Stimulated activated naive CD4-positive, alpha-beta T cell treated with Interleukin-2 at 50 U/mL for 16 hours (primary cell): ENCODE measurements around the gene CCDC12.
A peak's percentile ranks its signal among the peaks of the same experiment; 100 is the strongest.

ENCODE experiments used
- DNase-seq: peaks from one replicate; lab custom pipeline; 2025; lab: John Stamatoyannopoulos, UW

The CCDC12 gene

DNA sequence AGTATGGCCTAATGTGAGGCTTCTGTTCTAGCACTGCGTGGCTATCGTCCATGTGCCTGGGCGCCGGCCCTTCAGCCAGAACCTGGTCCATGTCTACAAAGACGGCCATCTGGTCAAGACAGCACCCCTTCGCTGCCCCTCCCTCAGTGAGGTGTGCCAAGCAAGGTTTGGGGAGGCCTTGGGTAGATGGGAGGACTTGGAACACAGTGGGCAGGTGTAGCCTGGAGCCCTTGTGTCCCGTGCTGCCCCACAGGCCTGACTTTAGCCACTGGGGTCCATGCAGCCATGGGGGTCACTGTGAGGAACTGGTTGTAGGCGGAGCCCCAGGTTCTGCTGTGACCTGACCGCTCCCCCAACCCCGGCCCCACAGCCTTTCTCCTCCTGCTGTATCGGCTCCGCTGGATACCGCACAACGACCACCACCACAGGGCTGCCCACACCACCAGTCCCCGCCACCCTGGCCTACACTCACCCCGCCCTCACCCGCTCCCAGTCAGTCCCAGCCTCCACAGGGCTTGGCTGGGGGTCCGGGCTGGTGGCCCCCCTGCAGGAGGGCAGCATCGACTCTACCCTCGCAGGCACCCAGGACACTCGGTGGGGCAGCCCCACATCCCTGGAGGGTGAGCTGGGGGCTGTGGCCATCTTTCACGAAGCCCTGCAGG is 19.5 kb upstream of the CCDC12 start:
- DNase-seq, result no peak

DNA sequence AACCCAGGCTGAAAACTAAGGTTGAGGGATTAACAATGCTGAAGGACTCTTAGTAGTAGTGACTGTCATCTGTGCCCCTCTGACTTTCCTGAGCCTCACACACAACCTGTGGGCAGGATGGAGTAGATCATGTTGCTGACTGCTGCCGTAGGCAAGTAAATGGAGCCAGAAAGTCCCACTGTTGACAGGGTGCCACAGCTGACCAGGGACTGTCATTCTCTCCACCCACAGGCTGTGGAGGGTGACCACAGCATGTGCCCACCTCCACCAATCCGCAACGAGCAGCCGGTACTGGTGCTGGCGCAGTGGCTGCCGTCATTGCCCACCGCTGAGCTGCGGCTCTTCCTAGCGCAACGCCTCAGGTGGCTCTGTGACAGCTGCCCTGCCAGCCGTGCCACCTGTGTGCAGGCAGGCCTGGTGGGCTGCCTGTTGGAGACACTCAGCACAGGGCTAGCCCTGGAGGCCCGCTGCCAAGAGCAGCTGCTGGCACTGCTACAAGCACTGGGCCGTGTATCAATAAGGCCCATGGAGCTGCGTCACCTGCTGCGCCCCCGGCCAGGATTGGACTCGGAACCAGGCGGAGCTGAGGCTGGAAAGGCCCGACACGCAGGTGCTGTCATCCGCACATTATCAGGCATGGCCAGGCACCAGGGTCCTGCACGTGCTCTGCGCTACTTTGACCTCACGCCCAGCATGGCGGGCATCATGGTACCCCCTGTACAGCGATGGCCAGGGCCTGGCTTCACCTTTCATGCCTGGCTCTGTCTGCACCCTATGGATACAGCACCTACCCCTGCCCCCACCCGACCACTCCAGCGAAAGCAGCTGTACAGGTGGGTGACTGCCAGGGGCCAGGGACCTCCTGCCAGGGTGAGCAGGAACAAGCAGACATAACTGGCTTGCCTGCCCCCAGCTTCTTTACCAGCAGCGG is 18.5 kb upstream of the CCDC12 start:
- DNase-seq, result no peak

DNA sequence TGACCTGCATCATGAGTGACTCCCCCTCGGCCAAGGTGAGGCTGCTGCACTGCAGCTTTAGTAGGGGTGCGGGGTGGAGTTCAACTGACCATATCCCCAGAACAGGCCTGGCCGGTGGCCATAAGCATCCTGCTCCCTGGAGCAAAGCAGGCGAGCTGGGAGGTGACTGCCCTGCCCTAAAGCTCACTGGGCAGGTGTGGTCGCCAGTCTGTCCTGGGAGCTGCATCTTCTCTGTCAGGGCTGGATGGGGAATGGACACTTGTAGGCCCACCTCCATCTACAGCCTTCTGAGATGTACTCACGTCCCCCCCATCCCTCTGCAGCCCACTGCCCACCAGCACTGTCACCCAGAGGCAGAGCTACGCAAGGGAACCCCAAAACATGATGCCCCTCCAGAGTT is 17.4 kb upstream of the CCDC12 start:
- DNase-seq, result no peak

DNA sequence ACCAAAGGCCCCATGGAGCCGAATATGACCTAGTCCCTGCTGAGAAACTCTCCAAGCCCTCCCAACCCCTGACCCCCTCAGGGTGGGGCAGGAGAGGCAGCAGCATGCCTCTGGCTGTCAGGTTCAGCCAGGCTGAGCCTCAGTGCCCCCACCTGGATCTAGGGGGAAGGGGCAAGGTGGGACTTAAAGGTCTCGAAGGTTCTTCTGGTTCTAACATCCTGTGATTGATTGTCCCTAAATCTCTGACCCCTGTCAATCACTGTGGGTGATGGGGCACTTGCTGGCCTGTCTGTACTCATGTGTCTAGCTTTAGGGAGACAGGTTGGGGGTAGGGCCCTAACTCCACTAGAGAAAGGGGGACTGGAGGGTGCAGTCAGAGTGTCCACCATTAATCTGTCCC is 16.7 kb upstream of the CCDC12 start:
- DNase-seq, result no peak

DNA sequence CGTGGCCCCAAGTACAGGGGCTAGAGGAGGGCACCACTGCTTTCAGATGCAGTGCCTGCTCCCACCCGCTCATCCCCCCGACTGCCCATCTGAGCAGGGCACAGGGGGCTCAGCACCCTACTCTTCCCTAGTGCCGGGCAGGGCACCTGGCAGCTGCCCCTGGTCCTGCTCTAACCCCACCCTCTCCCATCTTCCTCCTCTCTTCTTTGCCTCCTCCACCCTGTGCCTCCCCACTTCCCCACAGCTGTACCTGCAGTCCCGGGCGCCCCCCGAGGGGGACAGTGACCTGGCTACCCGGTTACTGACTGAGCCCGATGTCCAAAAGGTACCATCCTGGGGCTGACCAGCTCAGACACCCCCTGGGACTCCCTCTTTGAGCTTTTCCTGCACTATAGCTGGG is 15.7 kb upstream of the CCDC12 start:
- no peak for DNase-seq

DNA sequence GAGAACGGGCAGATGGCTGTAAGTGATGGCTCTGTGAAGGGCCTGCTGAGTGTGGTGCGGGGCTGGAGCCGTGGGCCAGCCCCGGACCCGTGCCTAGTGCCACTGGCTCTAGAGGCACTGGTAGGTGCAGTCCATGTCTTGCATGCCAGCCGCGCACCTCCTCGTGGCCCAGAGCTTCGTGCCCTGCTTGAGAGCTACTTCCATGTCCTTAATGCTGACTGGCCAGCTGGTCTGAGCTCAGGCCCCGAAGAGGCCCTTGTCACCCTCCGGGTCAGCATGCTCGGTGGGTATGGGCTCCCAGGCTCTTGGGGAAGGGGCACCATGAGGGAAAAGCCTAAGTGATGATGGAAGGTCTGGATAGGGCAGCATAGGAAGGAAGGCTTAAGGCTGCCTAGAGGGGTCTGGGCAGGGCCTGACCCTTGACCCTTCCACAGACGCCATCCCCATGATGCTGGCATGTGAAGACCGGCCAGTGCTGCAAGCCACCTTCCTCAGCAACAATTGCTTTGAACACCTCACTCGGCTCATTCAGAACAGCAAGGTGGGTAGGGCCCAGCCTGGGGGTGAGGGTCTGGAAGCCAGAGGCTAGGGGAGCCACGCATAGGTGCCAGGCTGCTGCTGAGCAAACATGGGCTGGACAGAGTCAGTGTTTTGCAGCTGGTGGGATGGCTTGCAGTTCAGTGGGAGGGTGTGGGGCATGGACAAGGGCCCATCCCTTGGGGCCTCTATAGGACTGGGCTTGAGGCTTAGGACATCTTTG is 15.0 kb upstream of the CCDC12 start:
- DNase-seq, result no peak

DNA sequence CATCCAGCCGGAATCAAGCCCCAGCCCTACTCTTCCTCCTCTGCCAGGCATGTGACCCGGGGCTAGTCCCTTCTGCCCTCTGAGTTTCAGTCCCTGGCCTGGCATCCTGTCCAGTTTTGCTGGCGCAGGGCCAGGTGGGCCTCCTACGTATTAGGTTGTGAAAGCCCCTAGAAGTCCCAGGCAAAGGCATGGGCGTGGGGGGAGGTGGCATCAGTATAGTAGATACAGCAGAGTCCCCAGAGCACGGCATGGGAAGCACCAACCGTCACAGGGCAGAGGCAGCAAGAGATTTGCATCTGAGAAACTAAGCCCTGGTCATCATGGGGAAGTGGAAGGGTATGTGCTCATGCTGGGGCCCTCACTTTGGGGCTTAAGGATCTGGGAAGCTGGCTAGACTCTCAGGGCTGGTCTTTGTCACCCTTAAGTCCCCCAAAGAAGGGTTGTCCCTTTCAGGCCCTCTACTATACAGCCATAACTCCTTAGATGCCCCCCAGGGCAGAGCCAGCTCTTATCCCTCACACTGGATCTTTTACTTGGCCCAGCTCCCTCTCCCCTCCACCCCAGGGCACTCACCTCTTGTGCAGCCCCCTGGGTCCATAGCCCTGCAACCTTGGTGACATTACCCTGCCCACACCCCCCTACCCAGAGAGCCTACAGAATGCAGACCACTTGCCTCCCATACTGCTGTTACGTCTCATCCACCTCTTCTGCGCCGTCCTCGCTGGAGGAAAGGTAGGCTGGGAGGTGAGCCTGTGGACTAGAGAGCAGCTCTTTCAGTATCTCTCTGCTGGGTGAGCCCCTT is 14.2 kb upstream of the CCDC12 start:
- no peak for DNase-seq

DNA sequence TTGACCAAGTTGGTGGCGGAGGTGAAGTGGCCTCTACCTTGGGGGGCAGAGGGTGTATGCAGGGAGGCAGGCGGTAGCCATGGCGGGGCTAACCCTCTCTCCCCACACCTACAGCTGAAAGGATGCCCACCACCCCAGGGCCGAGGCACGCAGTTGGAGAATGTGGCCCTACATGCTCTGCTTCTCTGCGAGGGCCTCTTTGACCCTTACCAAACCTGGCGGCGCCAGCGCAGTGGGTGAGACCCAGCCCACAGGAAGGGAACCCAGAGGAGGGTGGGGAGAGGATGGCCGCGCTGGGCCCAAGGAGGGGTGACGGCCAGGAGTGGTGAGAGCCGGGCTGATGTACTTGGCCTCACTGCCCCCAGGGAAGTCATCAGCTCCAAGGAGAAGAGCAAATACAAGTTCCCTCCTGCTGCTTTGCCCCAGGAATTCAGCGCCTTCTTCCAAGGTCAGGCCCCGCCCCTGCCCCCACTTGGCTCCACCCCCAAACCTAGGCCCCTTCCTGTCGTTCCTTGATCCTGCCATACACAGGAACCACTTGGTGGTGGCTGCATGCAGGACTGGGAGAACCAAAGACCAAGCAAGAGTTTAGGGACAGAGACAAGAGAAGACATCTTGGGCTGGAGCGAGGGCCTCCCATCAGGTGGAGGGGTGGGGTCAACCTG is 12.7 kb upstream of the CCDC12 start:
- no peak for DNase-seq

DNA sequence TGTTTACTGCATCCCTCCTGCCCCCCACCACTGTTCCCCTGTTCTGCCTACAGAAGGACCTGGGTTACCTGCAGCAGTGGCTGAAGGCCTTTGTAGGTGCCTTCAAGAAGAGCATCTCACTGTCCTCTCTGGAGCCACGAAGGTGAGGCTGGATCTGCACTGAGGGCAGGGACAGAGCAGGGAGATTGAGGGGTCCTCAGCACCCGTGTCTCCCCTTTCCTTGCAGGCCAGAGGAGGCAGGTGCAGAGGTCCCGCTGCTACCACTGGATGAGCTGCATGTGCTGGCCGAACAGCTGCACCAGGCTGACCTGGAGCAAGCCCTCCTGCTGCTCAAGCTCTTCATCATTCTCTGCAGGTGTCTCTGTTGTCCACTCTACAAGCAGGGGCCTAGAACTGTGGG is 12.1 kb upstream of the CCDC12 start:
- no peak for DNase-seq

DNA sequence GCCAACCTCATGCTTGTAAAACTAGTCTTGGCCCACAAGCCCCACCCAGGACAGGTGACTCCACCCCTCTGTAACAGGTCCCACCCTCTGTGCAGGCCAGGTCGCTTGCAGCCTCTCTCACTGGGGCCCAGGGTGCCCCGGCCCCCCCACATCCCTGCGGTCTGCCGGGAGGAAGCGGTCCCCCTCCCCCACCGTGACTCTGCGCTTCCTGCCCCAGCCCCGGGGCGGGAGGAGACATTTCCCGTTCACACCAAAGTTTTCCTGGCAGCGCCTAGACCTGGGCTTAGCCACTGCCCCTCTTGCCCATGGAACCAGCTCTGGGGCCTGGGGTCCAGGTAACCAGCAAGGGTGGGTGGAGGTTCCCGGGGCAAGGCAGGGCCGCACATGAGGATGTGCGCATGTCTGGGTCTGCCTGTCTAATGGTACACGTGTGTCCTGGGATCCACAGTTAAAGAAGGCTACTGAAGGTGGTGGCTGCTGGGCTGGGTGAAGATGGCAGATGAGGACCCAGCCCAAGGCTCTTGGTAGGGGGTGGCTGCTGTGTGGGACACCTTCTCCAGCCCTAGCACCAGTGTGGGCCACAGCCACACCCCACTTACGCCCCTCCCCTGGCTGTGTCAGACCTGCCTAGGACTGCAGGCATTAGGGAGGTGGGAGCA is 11.3 kb upstream of the CCDC12 start:
- DNase-seq, result peak; percentile 82

DNA sequence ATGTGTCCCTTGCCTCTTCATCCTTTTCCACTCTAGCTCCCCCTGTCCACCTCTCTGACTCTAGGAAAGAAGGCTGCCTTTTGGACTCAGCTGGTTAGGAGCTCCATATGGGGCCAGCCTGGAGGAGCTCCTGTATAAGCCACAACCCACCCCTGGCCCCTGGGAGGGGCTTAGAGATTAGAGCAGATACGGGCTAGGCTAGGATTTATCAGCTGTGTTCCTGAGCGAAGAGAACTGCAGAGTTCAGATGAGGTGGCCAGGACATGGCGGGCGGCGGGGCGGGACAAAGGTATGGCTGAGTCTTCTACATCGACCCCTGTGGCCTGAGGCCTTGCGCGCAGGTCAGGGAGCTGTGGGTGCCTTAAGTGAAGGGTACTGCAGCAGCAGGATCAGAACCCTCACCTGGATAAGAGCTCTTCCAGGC is 10.8 kb upstream of the CCDC12 start:
- no peak for DNase-seq

DNA sequence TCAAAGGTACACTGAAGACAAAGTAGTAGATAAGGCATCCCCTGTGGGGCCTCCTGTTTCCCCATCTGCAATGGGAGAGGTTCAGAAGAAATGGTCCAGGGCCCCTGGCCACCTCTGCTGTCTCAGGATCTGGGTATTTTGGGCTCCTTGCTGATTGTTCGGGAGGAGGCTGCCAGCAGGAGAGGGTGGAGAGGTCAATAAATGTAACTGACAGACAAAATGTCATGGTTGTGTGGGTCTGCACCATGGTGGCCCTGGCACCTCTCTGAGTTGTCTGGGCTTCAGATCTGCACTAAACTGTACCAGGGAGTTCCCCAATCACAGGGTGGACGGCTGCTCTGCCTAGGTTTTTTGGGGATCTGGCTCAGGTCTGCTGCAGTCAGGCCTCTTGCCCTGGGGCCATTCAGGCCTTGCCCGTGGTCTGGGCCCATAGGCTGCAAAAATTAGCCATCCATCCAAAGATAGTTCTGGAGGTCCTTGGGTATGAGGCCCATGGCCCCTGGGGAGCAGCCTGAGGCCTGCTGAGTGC is 10.3 kb upstream of the CCDC12 start:
- DNase-seq, result no peak

DNA sequence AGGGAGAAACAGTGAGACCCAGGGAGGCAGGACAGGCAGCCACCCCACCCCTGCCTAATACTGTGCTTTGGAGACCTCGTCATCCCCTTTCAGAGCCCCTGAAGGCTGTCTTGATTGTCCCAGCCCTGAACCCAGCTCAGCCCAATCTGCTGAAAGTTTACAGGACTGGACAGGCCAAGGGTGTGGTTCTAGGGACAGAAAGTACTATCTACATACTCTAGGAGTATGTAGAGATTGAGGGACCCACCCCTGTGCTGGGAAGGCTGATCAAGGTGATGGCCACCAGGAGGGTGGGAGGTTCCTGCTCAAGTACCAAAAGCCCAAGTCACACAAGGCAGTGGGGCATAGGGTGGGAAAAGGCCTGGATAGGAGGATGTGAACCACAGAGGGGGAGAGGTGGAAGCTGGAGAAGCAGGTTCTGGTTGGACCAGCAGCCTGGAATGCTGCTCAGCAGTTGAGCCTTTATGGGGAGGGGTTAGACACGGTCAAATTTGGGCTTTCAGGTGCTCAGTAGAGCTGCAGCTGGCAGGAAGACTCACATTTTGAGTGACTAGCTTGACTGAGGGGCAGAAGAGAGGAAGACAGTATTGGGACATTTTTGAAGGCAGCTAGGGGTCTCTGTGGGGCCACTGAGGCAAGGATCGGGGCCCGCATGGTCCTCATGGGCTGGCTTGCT is 9.6 kb upstream of the CCDC12 start:
- DNase-seq, result no peak

DNA sequence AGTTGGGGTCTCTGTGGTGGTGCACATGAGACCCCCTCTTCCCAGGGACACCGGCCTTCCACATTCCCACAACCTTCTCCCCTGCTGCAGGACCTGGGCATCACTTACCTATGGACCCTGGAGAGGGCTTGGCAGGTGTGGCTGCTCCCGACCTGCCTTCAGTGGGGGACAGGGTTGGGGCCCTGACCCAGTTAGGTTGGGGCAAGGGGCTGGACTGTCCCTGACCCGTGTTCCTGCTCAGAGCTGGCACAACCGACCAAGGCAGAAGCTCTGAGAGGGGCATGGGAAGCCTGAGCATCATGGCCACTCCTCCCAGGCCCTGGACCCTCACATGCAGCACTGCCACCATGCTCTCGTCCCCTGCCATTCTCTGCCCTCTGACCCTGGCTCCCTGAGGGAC is 9.0 kb upstream of the CCDC12 start:
- DNase-seq, result no peak

DNA sequence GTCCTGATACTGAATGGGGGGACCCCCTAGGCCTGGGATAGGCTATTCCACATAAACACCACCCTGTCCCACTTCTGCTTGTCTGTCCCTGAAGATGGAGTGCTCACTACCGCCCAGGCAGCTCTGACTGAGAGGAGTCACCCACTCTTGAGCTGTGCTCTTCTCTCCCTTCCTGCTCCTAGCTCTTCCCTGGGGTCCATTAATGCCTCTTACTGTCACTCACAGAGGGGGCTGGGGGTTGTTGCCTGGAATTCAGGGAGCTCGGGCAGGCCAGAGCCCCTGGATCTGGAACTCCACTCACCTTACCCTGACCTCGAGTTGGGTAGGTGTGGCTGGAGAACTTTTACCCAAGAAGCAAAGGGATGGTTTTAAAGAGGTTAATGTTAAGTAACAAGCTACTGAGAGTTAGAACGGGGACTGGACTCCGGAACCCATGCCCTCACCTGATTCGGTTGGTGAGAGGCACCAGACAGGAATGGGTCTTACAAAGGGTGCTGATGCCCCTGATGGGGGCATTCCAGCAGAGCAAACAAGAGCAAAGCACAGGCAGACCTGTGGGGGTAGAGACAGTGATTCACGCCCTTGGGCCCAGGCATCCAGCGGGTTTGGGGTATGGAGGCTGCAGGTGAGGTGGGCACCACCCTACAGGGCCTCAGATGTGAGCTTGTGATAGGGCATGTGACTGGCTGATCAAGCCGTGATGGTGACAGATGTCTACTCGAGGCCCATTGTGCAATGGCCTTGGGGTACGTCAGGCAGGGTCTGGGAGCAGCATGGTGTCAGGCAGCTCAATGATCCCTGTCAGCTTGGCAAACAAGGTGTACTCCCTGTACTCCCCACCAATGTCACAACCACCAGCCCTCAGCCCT is 8.3 kb upstream of the CCDC12 start:
- DNase-seq, result no peak

DNA sequence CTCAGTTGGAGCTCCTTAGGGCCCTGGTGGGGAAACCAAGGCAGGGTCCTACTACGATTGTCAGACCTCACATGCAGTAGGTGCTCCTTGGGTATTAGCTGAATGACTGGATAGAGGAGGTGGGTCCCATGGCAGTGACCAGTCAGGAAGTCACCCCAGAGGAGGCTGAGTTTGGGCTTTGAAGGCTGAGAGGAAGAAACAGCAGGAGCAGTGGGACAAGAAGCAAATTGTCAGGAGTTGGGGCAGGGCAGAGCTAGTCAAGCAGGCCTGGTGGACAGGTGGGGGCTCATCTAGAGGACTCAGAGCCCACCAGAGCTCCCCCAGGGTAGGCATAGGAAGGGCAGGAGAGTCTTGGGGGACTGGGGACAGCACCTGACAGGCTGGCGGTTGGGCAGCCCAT is 6.0 kb upstream of the CCDC12 start:
- no peak for DNase-seq

DNA sequence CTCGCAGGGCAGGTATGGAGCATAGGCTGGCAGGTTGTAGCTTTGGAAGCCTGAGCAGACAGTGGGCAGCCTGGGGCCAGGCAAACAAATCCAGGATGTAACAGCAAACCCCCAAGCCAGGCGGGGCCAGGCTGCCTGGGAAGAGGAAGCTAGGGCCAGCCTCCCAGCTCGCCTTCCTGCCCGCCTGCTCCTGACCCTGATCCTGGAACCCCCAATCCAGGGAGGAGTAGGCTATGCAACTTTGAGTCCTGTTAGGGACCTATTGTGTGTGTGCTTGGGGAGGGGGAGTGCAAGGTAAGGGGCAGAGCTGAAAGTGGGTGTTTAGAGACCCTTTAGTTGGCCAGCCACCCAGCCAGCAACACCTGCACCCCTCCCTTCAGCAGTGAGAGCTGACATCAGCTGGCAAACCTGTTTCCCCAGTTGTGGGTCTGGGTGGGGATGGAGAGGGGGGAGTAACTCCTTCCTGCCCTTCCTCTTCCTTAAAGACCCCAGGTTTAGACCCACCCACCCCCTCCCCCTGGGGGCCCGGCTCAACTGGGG is 5.5 kb upstream of the CCDC12 start:
- DNase-seq, result no peak

DNA sequence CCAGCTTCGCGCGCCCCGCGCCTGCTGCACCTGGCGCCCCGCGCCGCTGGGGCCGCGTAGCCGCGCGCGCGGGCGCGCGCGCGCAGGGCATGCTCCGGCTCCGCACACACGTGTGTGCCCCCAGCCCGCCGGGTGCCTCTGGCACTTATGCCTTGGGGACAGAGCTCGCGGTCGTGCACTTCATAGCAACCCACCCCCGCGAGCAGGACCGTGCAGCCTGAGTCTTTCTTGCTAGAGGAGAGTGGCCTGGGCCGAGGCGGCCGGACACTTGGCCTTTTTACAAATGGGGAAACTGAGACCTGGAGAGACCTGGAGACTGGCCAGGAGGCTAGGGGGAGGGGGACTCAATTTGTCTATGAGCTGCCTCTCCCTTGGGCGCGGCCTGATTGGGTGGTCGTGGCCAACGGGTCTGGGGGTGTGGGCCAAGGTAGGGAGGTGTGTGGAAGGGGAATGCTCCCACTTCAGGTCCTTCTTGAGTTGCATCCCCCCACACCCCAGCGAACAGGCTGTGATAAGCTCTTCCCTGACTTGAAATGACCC is 3.5 kb upstream of the CCDC12 start:
- no peak for DNase-seq
